ENCODE measurements around the gene DGKI.

The DGKI gene

GRCh38 chr7:137684776-137685175 is 162.0 kb downstream of the DGKI start:
- no peak for DNase-seq

- no peak for DNase-seq
Observed at GRCh38 chr7:137684316-137684715, 162.5 kb downstream of the DGKI start.

- no peak for DNase-seq
Observed at GRCh38 chr7:137682596-137682995, 164.2 kb downstream of the DGKI start.

- DNase-seq, result no peak
Observed at GRCh38 chr7:137681657-137682562, 164.9 kb downstream of the DGKI start.

GRCh38 chr7:137674551-137675409 is 172.0 kb downstream of the DGKI start:
- DNase-seq, result no peak

- DNase-seq, result no peak
Observed at GRCh38 chr7:137674048-137674447, 172.7 kb downstream of the DGKI start.

- DNase-seq, result peak; percentile 30
Observed at GRCh38 chr7:137671920-137672319, 174.9 kb downstream of the DGKI start.

- DNase-seq, result no peak
Observed at GRCh38 chr7:137670222-137671064, 176.3 kb downstream of the DGKI start.

DNA sequence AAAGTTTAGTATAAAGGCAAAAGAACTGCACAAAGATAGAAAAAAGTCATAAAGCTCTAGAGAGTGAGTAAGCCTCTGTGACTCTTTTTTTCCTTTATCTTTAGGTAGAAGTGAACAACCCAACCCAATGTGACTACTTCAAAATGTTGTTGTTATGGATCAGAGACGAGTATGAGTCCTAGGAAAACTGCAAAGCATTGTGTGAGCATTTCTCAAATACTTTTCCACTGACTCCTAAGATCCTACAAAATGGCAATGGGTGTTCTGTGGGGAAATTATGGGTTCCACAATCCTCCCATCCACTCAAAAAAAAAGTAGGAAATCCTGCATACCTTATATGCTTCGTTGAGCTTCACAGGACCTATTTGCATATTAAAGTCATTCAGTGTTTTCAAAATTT is 177.1 kb downstream of the DGKI start:
- no peak for DNase-seq

DNA sequence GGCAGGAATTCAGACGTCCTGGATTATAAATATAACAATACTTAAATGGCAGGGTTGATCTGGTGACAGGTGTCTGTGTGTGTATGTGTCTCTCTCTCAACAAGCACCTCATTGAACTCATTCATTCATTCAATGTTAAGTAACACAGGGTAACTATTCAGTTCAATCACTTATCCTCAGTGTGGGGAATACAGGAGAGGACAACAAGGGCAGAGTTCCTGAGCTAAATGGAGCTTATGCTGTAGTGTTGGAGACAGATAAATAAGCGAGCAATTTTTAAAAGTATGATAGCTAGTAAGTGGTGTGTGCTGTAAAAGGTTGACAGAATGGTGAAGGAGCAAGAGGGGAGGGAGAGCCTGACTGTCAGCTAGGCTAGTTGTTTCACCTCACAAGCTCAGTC is 178.4 kb downstream of the DGKI start:
- DNase-seq, result no peak

DNA sequence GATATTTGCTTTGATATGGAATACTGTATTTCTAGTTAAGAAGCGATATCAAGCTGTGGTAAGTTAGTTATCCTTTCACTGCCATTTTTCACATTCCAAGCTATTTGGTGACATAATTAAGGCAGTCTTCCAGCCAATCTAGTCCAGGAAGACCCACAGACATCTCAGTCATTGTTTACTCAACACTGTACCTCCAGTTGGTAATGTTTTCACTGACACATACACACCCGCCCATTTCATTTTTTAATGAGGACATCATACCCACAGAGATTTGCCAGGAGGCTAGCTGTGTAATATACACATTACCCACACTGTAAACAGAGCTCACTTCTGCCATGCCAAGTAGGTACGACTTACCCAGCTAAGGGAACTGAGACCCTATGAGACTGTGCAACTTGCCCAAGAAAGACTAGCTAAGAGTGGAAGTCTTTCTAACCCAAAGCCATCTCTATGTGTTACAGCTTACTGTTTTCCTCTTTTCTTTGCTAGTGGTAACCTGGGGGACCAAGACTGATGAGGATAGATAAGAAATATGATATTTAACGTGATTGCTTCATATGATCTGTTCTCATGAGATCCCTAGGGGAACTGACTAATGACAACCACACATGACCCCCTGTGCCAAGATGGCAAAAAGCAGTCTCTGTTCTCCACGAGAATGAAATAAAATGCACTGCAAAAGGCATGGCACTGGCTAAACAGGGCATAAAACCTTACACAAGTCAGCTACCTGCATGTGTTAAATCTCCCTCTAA is 179.0 kb downstream of the DGKI start:
- no peak for DNase-seq

DNA sequence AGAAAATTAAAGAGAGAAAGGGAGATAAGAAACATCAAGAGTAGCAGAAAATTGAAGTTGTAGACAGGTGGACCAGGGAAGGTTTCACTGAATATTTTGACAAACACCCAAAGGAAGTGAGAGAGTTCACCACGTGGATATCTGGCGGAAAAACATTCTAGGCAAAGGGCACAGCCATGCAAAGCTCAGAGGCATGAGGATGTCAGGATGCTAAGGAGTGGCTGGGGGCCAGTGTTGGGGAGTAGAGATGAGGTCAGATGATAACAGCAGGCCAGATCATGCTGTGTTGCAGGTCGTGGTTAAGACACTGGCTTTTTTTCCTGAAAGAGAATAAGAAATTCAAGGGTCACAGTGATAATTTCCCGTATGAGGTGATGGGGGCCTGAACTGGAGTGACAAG is 181.9 kb downstream of the DGKI start:
- no peak for DNase-seq

GRCh38 chr7:137661634-137662033 is 185.1 kb downstream of the DGKI start:
- DNase-seq, result no peak

DNA sequence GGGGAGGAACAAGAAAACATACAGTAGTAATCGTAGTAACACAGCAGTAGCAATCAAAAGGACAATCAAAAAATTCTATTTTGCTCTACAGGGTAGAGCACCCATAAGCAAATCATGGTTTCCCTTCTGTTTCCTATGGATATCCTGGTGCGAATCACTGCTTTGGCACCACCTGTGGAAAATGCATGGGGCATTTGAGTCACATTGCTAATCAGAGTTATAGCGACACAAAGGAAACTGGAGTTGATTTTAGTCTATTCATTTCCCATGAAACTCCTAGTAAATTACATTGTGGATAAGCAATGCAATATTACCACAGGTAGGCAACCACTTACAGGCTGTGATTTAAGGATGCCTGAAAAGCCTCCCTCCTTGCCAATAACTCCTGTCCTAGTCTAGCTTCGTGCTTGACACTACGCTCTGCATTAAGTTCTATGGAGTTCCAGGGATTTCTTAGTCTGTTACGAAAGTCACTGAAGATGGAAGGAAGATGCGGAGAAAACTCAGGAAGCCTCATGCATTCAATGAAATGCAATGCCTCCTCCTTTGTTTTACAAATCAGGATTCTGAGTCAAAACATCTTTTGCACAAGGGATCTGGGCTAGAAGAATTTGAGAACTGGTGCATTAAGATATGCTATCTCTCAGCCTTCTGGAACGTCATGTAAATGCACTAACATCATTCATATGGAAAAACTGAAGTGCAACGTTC is 188.4 kb downstream of the DGKI start:
- DNase-seq, result no peak

- peak; percentile 21 for DNase-seq
Observed at GRCh38 chr7:137657476-137658189, 189.1 kb downstream of the DGKI start.

- DNase-seq, result no peak
Observed at GRCh38 chr7:137656850-137657232, 189.9 kb downstream of the DGKI start.

- DNase-seq, result peak; percentile 83
Observed at GRCh38 chr7:137656227-137656849, 190.4 kb downstream of the DGKI start.

GRCh38 chr7:137655804-137656203 is 191.0 kb downstream of the DGKI start:
- no peak for DNase-seq

- DNase-seq, result no peak
Observed at GRCh38 chr7:137652721-137653120, 194.1 kb downstream of the DGKI start.

- no peak for DNase-seq
Observed at GRCh38 chr7:137647905-137648565, 198.7 kb downstream of the DGKI start.

Data from NCI-H526 treated with DMSO at 0.1 percent for 48 hours (cell line).